Astrocyte (in vitro differentiated cells and primary cell): Measurements from ENCODE around the gene ASPG. TPM values are rescaled to one million over a fixed set of nuclear protein-coding genes. Genes with fewer than 3 reads are reported as not detected.

Experiments
- DNase-seq: peaks from one replicate; pipeline ENCODE4 v3.0.0-alpha.2; 2010; ENCODE audit warnings: low read depth
- FAIRE-seq: peaks from 2 replicates; lab custom pipeline; 2011; peaks lifted over from hg19 to GRCh38; lab: Jason Lieb, UNC
- H2AFZ ChIP-seq: 2 replicates; pipeline ENCODE4 v1.6.0; 2012; ENCODE audit warnings: low read depth, low read length, inconsistent platforms
- H3K27ac ChIP-seq: 2 replicates; pipeline ENCODE4 v1.5.1; 2011; ENCODE audit warnings: low read depth, low read length, inconsistent platforms
- H3K27me3 ChIP-seq: 2 replicates; pipeline ENCODE4 v1.6.0; 2011; ENCODE audit warnings: low read length, inconsistent platforms; ENCODE audit not compliant: insufficient read depth
- H3K36me3 ChIP-seq: 2 replicates; pipeline ENCODE4 v1.5.1; 2011; ENCODE audit warnings: low read length, inconsistent platforms; ENCODE audit not compliant: insufficient read depth
- H3K4me1 ChIP-seq: 2 replicates; pipeline ENCODE4 v1.5.1; 2011; ENCODE audit warnings: low read length, inconsistent platforms; ENCODE audit not compliant: insufficient read depth
- H3K4me2 ChIP-seq: 2 replicates; pipeline ENCODE4 v1.6.0; 2012; ENCODE audit warnings: low read length, inconsistent platforms
- H3K4me3 ChIP-seq: 2 replicates; pipeline ENCODE4 v1.5.1; 2011; ENCODE audit warnings: low read depth, mild to moderate bottlenecking, low read length, inconsistent platforms; ENCODE audit not compliant: insufficient read depth
- H3K79me2 ChIP-seq: 2 replicates; pipeline ENCODE4 v1.6.0; 2012; ENCODE audit warnings: mild to moderate bottlenecking, low read length, inconsistent platforms; ENCODE audit not compliant: insufficient read depth
- H3K9ac ChIP-seq: 2 replicates; pipeline ENCODE4 v1.6.0; 2012; ENCODE audit warnings: mild to moderate bottlenecking, low read length, inconsistent platforms
- H3K9me3 ChIP-seq: 2 replicates; pipeline ENCODE4 v1.5.1; 2012; ENCODE audit warnings: low read depth, mild to moderate bottlenecking, low read length, inconsistent platforms; ENCODE audit not compliant: insufficient read depth
- H4K20me1 ChIP-seq: 2 replicates; pipeline ENCODE4 v1.6.0; 2012; ENCODE audit warnings: low read length, inconsistent platforms; ENCODE audit not compliant: insufficient read depth
- H3K27ac Mint-ChIP-seq: one replicate; pipeline ENCODE4 v1.8.0; 2021; ENCODE audit warnings: mild to moderate bottlenecking, mixed read lengths; ENCODE audit not compliant: unreplicated experiment
- H3K27me3 Mint-ChIP-seq: one replicate; pipeline ENCODE4 v1.8.0; 2021; ENCODE audit warnings: low read depth, mixed read lengths; ENCODE audit not compliant: unreplicated experiment
- H3K36me3 Mint-ChIP-seq: one replicate; pipeline ENCODE4 v1.8.0; 2021; ENCODE audit warnings: low read depth, mixed read lengths; ENCODE audit not compliant: unreplicated experiment
- H3K4me1 Mint-ChIP-seq: one replicate; pipeline ENCODE4 v1.8.0; 2021; ENCODE audit warnings: low read depth, mixed read lengths; ENCODE audit not compliant: unreplicated experiment
- H3K4me3 Mint-ChIP-seq: one replicate; pipeline ENCODE4 v1.8.0; 2021; ENCODE audit warnings: mild to moderate bottlenecking, moderate library complexity, mixed read lengths; ENCODE audit not compliant: unreplicated experiment
- H3K9me3 Mint-ChIP-seq: one replicate; pipeline ENCODE4 v1.8.0; 2021; ENCODE audit warnings: mild to moderate bottlenecking, mixed read lengths; ENCODE audit not compliant: unreplicated experiment
- CTCF ChIP-seq: IDR thresholded peaks from 2 replicates; pipeline ENCODE4 v1.5.1; 2011; ENCODE audit warnings: low read depth, mild to moderate bottlenecking, inconsistent platforms, low read length, moderate library complexity; ENCODE audit not compliant: insufficient read depth
- EZH2 ChIP-seq: IDR thresholded peaks from 2 replicates; pipeline ENCODE4 v1.6.1; 2012; ENCODE audit warnings: mild to moderate bottlenecking, low read length, inconsistent platforms; ENCODE audit not compliant: insufficient read depth
- total RNA-seq: library from RNA; stranded (reverse); gene quantifications from 2 replicates; pipeline ENCODE4 v1.2.1, GENCODE V29; 2021

The ASPG gene
- total RNA-seq, 1 donor from 2014 or later: not detected

GRCh38 chr14:104078031-104078455, 7.5 kb upstream of the ASPG start:
- Histone ChIP-seq H3K4me1 (no peaks in the 10 kb centered on the region), H3K27ac (no peak overlapping the region), H3K9me3 (peaks cover 3% of the 10 kb centered on the region), H4K20me1 (no peaks in the 10 kb centered on the region), H3K36me3 (no peaks in the 10 kb centered on the region), H3K4me2 (no peak overlapping the region), H3K4me3 (no peak overlapping the region), H2AFZ (no peak overlapping the region), H3K27me3 (no peaks in the 10 kb centered on the region), H3K9ac (no peak overlapping the region), H3K79me2 (no peaks in the 10 kb centered on the region)
- Mint-ChIP-seq H3K9me3 (peaks cover under 1% of the 10 kb centered on the region), H3K27ac (no peak overlapping the region), H3K4me1 (no peaks in the 10 kb centered on the region), H3K27me3 (peaks cover 31% of the 10 kb centered on the region), H3K36me3 (peaks cover 3% of the 10 kb centered on the region), H3K4me3 (no peak overlapping the region)
- FAIRE-seq (peak; percentile 81), DNase-seq (peak; percentile 60)
- TF ChIP-seq CTCF: peak; percentile 100
- no peak for TF ChIP-seq EZH2

- no peak for TF ChIP-seq CTCF
- no peak for TF ChIP-seq EZH2
- H3K27me3 Mint-ChIP-seq: peaks cover 42% of the 10 kb centered on the region
- Histone ChIP-seq H3K4me1 (no peaks in the 10 kb centered on the region), H3K79me2 (no peaks in the 10 kb centered on the region), H3K27me3 (peaks cover 9% of the 10 kb centered on the region), H2AFZ (no peak overlapping the region), H3K4me3 (no peak overlapping the region), H3K27ac (no peak overlapping the region), H3K9ac (no peak overlapping the region), H3K4me2 (no peak overlapping the region), H3K36me3 (no peaks in the 10 kb centered on the region), H4K20me1 (no peaks in the 10 kb centered on the region), H3K9me3 (no peaks in the 10 kb centered on the region)
- peaks cover 3% of the 10 kb centered on the region for H3K36me3 Mint-ChIP-seq
- no peaks in the 10 kb centered on the region for H3K9me3 Mint-ChIP-seq
- H3K27ac Mint-ChIP-seq: no peak overlapping the region
- no peaks in the 10 kb centered on the region for H3K4me1 Mint-ChIP-seq
- DNase-seq (no peak), FAIRE-seq (no peak)
- no peak overlapping the region for H3K4me3 Mint-ChIP-seq
These were observed 4.9 kb upstream of the ASPG start for GRCh38 chr14:104080376-104081260.
